ENCODE results near the gene TMC8. TPM values are rescaled to one million over a fixed set of nuclear protein-coding genes. Genes with fewer than 3 reads are reported as not detected.

TMC8 gene
- total and polyA plus RNA-seq, 2 donors (not counting 3 experiments of a cell fraction or from before 2014, with no cell fraction given) = 0.07 to 1.3 TPM

DNA sequence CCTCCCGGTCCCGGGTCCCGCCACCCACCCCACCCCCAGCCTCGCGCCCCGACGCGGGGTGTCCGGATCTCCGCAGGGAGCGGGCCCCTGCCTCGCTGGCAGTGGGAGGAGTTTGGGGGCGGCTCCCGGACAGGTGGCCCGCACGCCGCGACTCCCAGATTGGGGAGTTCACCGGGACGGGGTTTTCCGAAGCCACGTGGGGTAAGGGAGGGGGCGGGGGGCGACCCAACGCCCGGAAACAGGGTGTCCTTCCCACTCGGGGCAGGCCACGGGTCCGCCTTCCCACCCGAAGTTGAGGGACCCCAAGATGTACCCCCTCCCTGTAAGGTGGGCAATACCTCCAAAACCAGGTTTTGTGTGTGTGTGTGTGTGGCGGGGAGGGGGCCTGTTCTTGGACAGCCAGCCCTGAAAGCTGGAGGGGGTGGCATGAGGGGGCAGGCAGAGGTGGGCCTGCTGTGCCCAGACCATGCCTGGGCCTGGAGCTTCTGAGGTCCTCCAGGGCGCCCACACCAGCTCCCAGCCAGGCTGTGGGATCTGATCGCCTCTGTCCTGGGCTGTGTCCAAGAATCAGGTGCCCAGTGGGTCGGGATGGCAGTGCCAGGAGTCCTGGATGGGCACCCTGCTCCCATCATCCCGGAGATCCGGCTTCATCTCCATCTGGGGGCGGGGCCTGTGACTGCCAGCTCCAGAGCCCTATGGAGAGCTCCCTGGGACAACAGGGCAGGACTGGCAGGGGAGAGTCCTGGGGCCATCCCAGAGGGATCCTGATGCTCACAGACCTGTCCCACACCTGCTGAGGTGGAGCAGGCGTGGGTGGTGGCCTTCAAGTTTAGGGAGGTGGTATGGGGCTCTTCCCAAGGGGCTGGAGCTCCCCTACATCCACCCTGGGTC, 38.6 kb downstream of the TMC8 start:
- no peaks in the 10 kb centered on the region for H3K27me3 ChIP-seq (ENCODE audit: control insufficient read depth in 2 of 2, insufficient read depth in 2 of 2, low read length in 2 of 2)
- H3K4me1 ChIP-seq (ENCODE audit: control insufficient read depth, extremely low read depth, insufficient read depth, low read length) = peaks cover 2% of the 10 kb centered on the region
- peak overlapping the region; percentile 59 for H3K4me2 ChIP-seq (ENCODE audit: insufficient read depth, low read length)
- TF ChIP-seq MYC (IDR thresholded peaks at IDR 0.05; ENCODE audit: low read depth, low read length) (no peak), FOS (IDR thresholded peaks at IDR 0.05; ENCODE audit: borderline replicate concordance, insufficient read depth, low read length) (no peak), JUN (IDR thresholded peaks at IDR 0.05; ENCODE audit: borderline replicate concordance, insufficient read depth, insufficient read length, low read depth) (no peak), MAX (IDR thresholded peaks at IDR 0.05; ENCODE audit: insufficient read depth, insufficient read length) (no peak), POLR2AphosphoS5 (IDR thresholded peaks at IDR 0.05; ENCODE audit: insufficient read depth, low read depth, low read length) (no peak), GATA2 (IDR thresholded peaks at IDR 0.05; ENCODE audit: insufficient read depth, insufficient read length, low read depth, low read length) (no peak), EZH2 (IDR thresholded peaks at IDR 0.05; ENCODE audit: borderline replicate concordance, low read depth, low read length, severe bottlenecking) (no peak), POLR2A (IDR thresholded peaks at IDR 0.05; ENCODE audit: low read depth, low read length) (no peak)
- TF ChIP-seq, protein P1, sequence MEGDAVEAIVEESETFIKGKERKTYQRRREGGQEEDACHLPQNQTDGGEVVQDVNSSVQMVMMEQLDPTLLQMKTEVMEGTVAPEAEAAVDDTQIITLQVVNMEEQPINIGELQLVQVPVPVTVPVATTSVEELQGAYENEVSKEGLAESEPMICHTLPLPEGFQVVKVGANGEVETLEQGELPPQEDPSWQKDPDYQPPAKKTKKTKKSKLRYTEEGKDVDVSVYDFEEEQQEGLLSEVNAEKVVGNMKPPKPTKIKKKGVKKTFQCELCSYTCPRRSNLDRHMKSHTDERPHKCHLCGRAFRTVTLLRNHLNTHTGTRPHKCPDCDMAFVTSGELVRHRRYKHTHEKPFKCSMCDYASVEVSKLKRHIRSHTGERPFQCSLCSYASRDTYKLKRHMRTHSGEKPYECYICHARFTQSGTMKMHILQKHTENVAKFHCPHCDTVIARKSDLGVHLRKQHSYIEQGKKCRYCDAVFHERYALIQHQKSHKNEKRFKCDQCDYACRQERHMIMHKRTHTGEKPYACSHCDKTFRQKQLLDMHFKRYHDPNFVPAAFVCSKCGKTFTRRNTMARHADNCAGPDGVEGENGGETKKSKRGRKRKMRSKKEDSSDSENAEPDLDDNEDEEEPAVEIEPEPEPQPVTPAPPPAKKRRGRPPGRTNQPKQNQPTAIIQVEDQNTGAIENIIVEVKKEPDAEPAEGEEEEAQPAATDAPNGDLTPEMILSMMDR (IDR thresholded peaks at IDR 0.05; ENCODE audit: extremely low read depth in 1 of 2, insufficient read depth in 1 of 2, low read depth in 1 of 2, low read length in 2 of 2) = no peak
- H3K27ac ChIP-seq (ENCODE audit: insufficient read depth, low read depth, low read length) = no peak overlapping the region
- BruUV-seq (replicated peaks) = no TSS peak
- POLR2A ChIA-PET = interaction anchor here (0.6 to 1.0 kb wide), 3 partner anchors 18 to 211 kb away, joined by 3 to 6 read pairs (median 5); partner anchors contain the start of genes AFMID, TK1 and TNRC6C
- FAIRE-seq = peak; percentile 66
- dilution Hi-C loops (cut with MboI; ENCODE audit: extremely low pct_ligation_motif_present, low sequenced_read_pairs) = no loop called here
- no peaks in the 10 kb centered on the region for H4K20me1 ChIP-seq (replicated peaks; ENCODE audit: control insufficient read depth, extremely low read depth, insufficient read depth, low read length)
- H3K9ac ChIP-seq (replicated peaks; ENCODE audit: extremely low read depth, insufficient read depth, low read length) = peak overlapping the region; percentile 56
- peak; percentile 46 for DNase-seq (ENCODE audit: low read depth, low spot score)
- H3K9me1 ChIP-seq (replicated peaks; ENCODE audit: control insufficient read depth, extremely low read depth, insufficient read depth, low read length) = no peaks in the 10 kb centered on the region
- H3K79me2 ChIP-seq (ENCODE audit: control insufficient read depth, insufficient read depth, low read length) = no peaks in the 10 kb centered on the region
- CTCF ChIA-PET = interaction anchor here (0.6 to 1.8 kb wide), 8 partner anchors 9 to 84 kb away, joined by 3 to 8 read pairs (median 4); no protein-coding TSS in a partner anchor
- H2AFZ ChIP-seq (ENCODE audit: low read depth, low read length) = peak overlapping the region; percentile 53
- intact Hi-C loops (cut with micrococcal nuclease) = loop anchor here (2.0 to 5.0 kb wide), 2 partner anchors 28 to 37 kb away; partner anchors contain the start of gene TMC8
- peak overlapping the region; percentile 24 to 74 (median 74) for H3K4me3 ChIP-seq (replicated peaks in 1 of 3; ENCODE audit: insufficient read depth in 1 of 3, low read depth in 1 of 3, low read length in 3 of 3)
- peaks cover 0 to 6% of the 10 kb centered on the region in 2 experiments for H3K36me3 ChIP-seq (ENCODE audit: control insufficient read depth in 2 of 2, extremely low read depth in 1 of 2, insufficient read depth in 2 of 2, low read length in 2 of 2)
- H3K9me3 ChIP-seq (replicated peaks; ENCODE audit: control insufficient read depth, insufficient read depth, low read length) = no peaks in the 10 kb centered on the region
